BE2C (cell line): ENCODE results near the gene MBTPS1. TPM values are rescaled to one million over a fixed set of nuclear protein-coding genes. Genes with fewer than 3 reads are reported as not detected.

Source experiments
- DNase-seq: peaks from one replicate; pipeline ENCODE4 v3.0.0-alpha.2; 2020
- H3K27me3 ChIP-seq: fragments of 250-450 bp; sonication (Bioruptor Pico); 2 replicates; pipeline ENCODE4 v1.5.1; 2020; ENCODE audit warnings: mild to moderate bottlenecking
- H3K36me3 ChIP-seq: fragments of 250-450 bp; sonication (Bioruptor Pico); 2 replicates; pipeline ENCODE4 v1.5.1; 2020; ENCODE audit warnings: mild to moderate bottlenecking
- H3K4me1 ChIP-seq: fragments of 250-450 bp; sonication (Bioruptor Pico); 2 replicates; pipeline ENCODE4 v1.5.1; 2020
- H3K4me3 ChIP-seq: 2 replicates; pipeline ENCODE4 v1.5.1; 2011; ENCODE audit warnings: low read depth, low read length
- H3K9me3 ChIP-seq: fragments of 250-450 bp; sonication (Bioruptor Pico); 2 replicates; pipeline ENCODE4 v1.5.1; 2020
- polyA plus RNA-seq: library from polyadenylated mRNA; unstranded; fragments of >200 nt; gene quantifications from one replicate; pipeline ENCODE4 v1.2.1, GENCODE V29; 2012; ENCODE audit warnings: low read depth, missing spikeins; ENCODE audit not compliant: insufficient read length, insufficient read depth
- TF ChIP-seq, protein P1 (sequence below): IDR thresholded peaks from 2 replicates; pipeline ENCODE4 v1.5.1; 2012; ENCODE audit warnings: mild to moderate bottlenecking, low read depth, low read length

The MBTPS1 gene
- polyA plus RNA-seq, result 67.9 TPM

DNA sequence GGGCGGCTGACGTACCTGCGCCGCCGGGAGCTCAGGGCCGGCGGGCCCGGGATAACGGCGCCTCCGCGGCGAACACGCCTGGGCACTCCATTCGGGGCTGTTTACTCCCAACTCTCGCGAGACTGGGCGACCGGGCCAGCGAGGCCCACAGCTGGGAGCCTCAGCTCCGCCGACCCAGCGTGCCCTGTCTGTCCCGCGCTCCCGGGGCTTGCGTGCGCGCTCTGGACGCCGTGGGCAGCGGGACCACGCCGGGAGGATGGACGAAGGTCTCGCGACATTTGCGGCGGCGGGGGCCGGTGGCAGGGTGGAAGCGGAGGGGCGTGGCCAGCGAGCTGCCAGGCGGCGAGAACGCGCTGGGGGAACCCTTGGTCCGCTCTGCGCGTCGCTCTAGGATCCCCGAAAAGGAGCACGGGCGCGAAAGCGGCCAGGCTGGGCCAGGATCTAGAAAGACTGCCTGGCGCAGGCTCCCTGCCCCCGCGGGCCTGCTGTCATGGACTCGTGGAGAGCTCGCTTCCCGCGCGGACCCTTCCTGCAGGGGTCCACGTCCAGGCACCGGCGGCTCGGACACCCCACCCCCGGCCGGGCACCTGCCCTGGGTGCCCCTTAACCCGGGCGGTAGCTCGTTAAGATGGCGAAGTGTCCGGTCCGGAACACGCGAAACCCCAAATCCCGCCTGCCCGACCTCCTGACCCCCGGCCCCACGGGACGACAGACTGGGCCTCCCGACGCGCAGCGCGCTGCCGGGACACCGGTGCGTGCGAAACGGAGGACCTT lies at the start of gene MBTPS1:
TSS of gene MBTPS1 (minus strand) at position 223 of the 774 bp plus-strand sequence. CDS start 15,159 bp downstream, outside the sequence.
- TF ChIP-seq, protein P1, sequence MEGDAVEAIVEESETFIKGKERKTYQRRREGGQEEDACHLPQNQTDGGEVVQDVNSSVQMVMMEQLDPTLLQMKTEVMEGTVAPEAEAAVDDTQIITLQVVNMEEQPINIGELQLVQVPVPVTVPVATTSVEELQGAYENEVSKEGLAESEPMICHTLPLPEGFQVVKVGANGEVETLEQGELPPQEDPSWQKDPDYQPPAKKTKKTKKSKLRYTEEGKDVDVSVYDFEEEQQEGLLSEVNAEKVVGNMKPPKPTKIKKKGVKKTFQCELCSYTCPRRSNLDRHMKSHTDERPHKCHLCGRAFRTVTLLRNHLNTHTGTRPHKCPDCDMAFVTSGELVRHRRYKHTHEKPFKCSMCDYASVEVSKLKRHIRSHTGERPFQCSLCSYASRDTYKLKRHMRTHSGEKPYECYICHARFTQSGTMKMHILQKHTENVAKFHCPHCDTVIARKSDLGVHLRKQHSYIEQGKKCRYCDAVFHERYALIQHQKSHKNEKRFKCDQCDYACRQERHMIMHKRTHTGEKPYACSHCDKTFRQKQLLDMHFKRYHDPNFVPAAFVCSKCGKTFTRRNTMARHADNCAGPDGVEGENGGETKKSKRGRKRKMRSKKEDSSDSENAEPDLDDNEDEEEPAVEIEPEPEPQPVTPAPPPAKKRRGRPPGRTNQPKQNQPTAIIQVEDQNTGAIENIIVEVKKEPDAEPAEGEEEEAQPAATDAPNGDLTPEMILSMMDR, result no peak
- Histone ChIP-seq H3K27me3 (no peaks in the 10 kb centered on the region), H3K4me3 (peak within 1 kb of the TSS; percentile 89), H3K9me3 (no peaks in the 10 kb centered on the region), H3K36me3 (no peaks in the 10 kb centered on the region), H3K4me1 (no peaks in the 10 kb centered on the region)
- peak; percentile 99 for DNase-seq

GRCh38 chr16:84165746-84166145 lies 49.0 kb upstream of the MBTPS1 start:
- H3K36me3 ChIP-seq, result no peaks in the 10 kb centered on the region
- peaks cover 53% of the 10 kb centered on the region for H3K27me3 ChIP-seq
- DNase-seq, result no peak
- no peaks in the 10 kb centered on the region for H3K4me1 ChIP-seq
- no peaks in the 10 kb centered on the region for H3K9me3 ChIP-seq
- TF ChIP-seq, protein P1, result no peak
- no peak overlapping the region for H3K4me3 ChIP-seq

DNA sequence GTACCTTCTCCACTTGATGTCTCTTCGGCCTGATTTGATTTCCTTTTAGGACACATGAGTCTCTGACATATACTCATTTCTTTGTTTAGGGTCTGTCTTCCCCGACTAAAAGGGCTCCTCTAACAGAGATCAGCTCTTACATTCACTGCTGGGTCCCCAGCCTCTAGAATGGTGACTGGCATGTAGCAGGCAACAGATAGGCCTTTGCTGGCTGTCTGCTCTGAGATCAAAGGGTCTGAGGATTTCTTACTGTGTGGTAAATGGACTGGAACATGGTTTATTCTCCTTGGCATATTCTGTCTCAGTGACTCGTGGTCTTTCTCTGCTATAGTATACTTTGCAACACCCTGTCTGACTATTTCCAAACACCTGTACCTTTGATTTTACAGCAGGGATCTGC lies 45.1 kb upstream of the MBTPS1 start:
- no peak overlapping the region for H3K4me3 ChIP-seq
- H3K4me1 ChIP-seq, result no peaks in the 10 kb centered on the region
- no peaks in the 10 kb centered on the region for H3K9me3 ChIP-seq
- H3K36me3 ChIP-seq, result no peaks in the 10 kb centered on the region
- peaks cover 85% of the 10 kb centered on the region for H3K27me3 ChIP-seq
- TF ChIP-seq, protein P1, result no peak
- DNase-seq, result no peak

- H3K4me3 ChIP-seq, result no peak overlapping the region
- peaks cover 84% of the 10 kb centered on the region for H3K27me3 ChIP-seq
- no peaks in the 10 kb centered on the region for H3K4me1 ChIP-seq
- DNase-seq, result no peak
- H3K9me3 ChIP-seq, result no peaks in the 10 kb centered on the region
- TF ChIP-seq, protein P1, result no peak
- no peaks in the 10 kb centered on the region for H3K36me3 ChIP-seq
Observed at GRCh38 chr16:84161037-84161436, 44.3 kb upstream of the MBTPS1 start.

- Histone ChIP-seq H3K4me1 (no peaks in the 10 kb centered on the region), H3K36me3 (no peaks in the 10 kb centered on the region), H3K4me3 (no peak overlapping the region), H3K9me3 (no peaks in the 10 kb centered on the region), H3K27me3 (peaks cover 74% of the 10 kb centered on the region)
- DNase-seq, result no peak
- TF ChIP-seq, protein P1, result no peak
Observed at GRCh38 chr16:84159800-84160199, 43.1 kb upstream of the MBTPS1 start.

DNA sequence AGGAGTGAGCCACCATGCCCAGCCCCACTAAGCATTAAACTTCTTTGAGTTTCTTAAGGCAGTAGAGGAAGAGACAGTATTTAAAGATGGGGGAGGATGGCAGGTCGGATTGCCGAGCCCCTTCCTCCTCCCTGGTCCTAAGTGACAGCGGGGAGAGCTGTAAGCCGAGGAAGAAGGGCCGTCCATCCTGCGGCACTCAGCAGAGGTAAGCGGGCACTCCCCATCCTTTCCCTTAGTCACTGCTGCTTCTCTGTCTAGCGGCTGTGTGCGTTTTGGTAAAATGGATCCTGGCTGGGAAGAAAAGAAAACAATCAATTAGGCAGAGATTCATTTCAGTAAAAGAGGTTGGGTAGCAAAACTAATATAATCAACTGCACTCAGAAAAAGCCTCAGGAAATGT lies 42.3 kb upstream of the MBTPS1 start:
- TF ChIP-seq, protein P1, result no peak
- peaks cover 66% of the 10 kb centered on the region for H3K27me3 ChIP-seq
- DNase-seq, result no peak
- H3K9me3 ChIP-seq, result no peaks in the 10 kb centered on the region
- no peaks in the 10 kb centered on the region for H3K4me1 ChIP-seq
- H3K4me3 ChIP-seq, result peak overlapping the region; percentile 19; the same call in 1 of the 2 replicates
- H3K36me3 ChIP-seq, result no peaks in the 10 kb centered on the region
